Glutamatergic neuron (in vitro differentiated cells): Measurements from ENCODE around the gene PRKCA. TPM values are rescaled to one million over a fixed set of nuclear protein-coding genes. Genes with fewer than 3 reads are reported as not detected.

Source experiments
- DNase-seq: peaks from one replicate; pipeline ENCODE4 v3.0.0; 2022
- H3K27ac Mint-ChIP-seq: one replicate; pipeline ENCODE4 v1.8.0; 2020; ENCODE audit warnings: mild to moderate bottlenecking, mixed read lengths, inconsistent platforms; ENCODE audit not compliant: unreplicated experiment
- H3K27me3 Mint-ChIP-seq: one replicate; pipeline ENCODE4 v1.8.0; 2020; ENCODE audit warnings: mild to moderate bottlenecking, moderate library complexity, mixed read lengths, inconsistent platforms; ENCODE audit not compliant: unreplicated experiment
- H3K36me3 Mint-ChIP-seq: one replicate; pipeline ENCODE4 v1.8.0; 2020; ENCODE audit warnings: mild to moderate bottlenecking, mixed read lengths, inconsistent platforms; ENCODE audit not compliant: unreplicated experiment
- H3K4me1 Mint-ChIP-seq: one replicate; pipeline ENCODE4 v1.8.0; 2020; ENCODE audit warnings: mild to moderate bottlenecking, low read depth, mixed read lengths, inconsistent platforms; ENCODE audit not compliant: unreplicated experiment
- H3K4me3 Mint-ChIP-seq: one replicate; pipeline ENCODE4 v1.8.0; 2020; ENCODE audit warnings: mild to moderate bottlenecking, mixed read lengths, inconsistent platforms; ENCODE audit not compliant: unreplicated experiment
- H3K9me3 Mint-ChIP-seq: one replicate; pipeline ENCODE4 v1.8.0; 2020; ENCODE audit warnings: mild to moderate bottlenecking, moderate library complexity, mixed read lengths, inconsistent platforms; ENCODE audit not compliant: unreplicated experiment
- total RNA-seq: library from RNA; stranded (reverse); fragmentation: NEBNext Ultra II Directional; extraction: Animal tissue kit (Norgen Biotek cat#: 25700); gene quantifications from one replicate; pipeline ENCODE4 v1.2.1, GENCODE V29; 2021; ENCODE audit not compliant: unreplicated experiment
- TF ChIP-seq, protein P1 (sequence below): fragments of 200-600 bp; sonication (generic); IDR thresholded peaks from one replicate; pipeline ENCODE4 v1.5.0; 2021; ENCODE audit not compliant: partially characterized antibody, unreplicated experiment

The PRKCA gene
- total RNA-seq, 1 donor from 2014 or later, result 2.2 TPM

DNA sequence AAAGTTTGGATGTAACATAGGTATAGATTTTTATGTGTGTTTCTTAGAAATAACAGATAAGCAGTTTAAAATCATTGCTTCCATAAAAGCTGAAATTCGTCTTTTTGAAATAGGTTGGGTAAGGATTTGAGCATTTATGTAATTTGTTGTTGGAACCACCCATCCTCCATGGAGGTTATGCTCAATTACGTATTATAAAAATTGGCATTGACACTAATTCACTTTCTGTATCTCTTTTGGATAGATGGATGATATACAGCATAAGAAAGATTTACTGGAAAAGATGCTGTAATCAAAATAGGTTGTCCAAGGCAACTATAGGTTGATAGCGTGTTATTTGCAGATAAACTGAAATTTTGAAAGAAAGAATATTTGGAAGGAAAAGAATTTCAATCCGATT, 105.5 kb downstream of the PRKCA start:
- H3K4me3 Mint-ChIP-seq, result no peak overlapping the region
- H3K36me3 Mint-ChIP-seq, result no peaks in the 10 kb centered on the region
- H3K9me3 Mint-ChIP-seq, result no peaks in the 10 kb centered on the region
- no peak for DNase-seq
- no peaks in the 10 kb centered on the region for H3K4me1 Mint-ChIP-seq
- no peak overlapping the region for H3K27ac Mint-ChIP-seq
- H3K27me3 Mint-ChIP-seq, result peaks cover 3% of the 10 kb centered on the region
- TF ChIP-seq, protein P1, sequence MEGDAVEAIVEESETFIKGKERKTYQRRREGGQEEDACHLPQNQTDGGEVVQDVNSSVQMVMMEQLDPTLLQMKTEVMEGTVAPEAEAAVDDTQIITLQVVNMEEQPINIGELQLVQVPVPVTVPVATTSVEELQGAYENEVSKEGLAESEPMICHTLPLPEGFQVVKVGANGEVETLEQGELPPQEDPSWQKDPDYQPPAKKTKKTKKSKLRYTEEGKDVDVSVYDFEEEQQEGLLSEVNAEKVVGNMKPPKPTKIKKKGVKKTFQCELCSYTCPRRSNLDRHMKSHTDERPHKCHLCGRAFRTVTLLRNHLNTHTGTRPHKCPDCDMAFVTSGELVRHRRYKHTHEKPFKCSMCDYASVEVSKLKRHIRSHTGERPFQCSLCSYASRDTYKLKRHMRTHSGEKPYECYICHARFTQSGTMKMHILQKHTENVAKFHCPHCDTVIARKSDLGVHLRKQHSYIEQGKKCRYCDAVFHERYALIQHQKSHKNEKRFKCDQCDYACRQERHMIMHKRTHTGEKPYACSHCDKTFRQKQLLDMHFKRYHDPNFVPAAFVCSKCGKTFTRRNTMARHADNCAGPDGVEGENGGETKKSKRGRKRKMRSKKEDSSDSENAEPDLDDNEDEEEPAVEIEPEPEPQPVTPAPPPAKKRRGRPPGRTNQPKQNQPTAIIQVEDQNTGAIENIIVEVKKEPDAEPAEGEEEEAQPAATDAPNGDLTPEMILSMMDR, result no peak

DNA sequence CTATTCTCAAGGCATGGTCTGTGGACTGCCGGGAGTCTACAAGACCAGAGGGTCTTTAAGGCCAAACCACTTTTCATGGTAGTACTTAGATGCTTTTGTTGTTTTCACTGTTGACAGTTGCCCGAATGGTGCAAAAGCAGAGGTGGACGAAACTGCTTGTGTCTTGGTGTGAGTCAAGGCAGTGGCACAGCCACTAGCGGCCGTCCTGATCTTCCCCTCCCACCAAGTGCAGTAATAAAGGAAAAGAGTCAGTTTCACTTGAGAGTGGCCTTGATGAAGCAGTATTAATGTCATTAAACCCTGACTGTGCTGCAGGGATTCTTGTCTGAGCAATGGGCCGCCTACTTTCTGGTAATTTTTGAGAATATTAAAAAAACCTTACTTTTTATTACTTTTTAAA, 109.1 kb downstream of the PRKCA start:
- TF ChIP-seq, protein P1, result no peak
- H3K4me3 Mint-ChIP-seq, result no peak overlapping the region
- H3K4me1 Mint-ChIP-seq, result no peaks in the 10 kb centered on the region
- no peak for DNase-seq
- no peaks in the 10 kb centered on the region for H3K9me3 Mint-ChIP-seq
- no peaks in the 10 kb centered on the region for H3K36me3 Mint-ChIP-seq
- no peak overlapping the region for H3K27ac Mint-ChIP-seq
- H3K27me3 Mint-ChIP-seq, result peaks cover 3% of the 10 kb centered on the region

DNA sequence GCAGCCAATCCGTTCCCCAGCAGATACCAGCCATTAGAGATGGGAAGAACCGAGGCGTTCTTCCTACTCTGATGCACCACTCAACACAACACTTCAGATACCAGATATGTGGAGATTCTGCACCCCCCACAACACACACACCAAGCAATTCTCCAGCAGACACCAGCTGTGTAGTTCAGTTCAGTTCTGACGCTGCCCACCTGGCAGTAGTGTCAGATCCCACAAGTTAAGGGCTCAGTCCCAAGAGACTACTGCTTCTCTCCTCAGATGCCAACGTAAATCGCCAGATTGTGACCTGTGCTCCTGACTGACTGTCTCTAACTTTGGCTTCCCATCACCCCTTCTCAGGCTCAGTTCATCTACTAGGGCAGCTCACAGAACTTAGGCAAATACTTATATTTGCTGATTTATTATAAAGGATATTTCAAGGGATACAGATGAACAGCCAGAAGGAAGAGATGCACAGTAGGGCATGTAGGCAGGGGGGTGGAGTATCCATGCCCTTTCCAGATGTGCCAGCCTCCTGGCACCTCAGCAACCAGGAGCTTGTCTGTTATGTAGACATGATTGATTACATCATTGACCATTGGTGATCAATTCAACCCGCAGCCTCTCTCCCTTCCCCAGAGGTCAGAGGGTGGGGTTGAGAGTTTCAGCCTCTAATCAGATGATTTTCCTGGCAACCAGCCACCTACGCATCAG, 110.6 kb downstream of the PRKCA start:
- TF ChIP-seq, protein P1, result no peak
- no peaks in the 10 kb centered on the region for H3K9me3 Mint-ChIP-seq
- H3K27me3 Mint-ChIP-seq, result no peaks in the 10 kb centered on the region
- H3K36me3 Mint-ChIP-seq, result no peaks in the 10 kb centered on the region
- no peak for DNase-seq
- H3K4me1 Mint-ChIP-seq, result no peaks in the 10 kb centered on the region
- no peak overlapping the region for H3K27ac Mint-ChIP-seq
- no peak overlapping the region for H3K4me3 Mint-ChIP-seq

DNA sequence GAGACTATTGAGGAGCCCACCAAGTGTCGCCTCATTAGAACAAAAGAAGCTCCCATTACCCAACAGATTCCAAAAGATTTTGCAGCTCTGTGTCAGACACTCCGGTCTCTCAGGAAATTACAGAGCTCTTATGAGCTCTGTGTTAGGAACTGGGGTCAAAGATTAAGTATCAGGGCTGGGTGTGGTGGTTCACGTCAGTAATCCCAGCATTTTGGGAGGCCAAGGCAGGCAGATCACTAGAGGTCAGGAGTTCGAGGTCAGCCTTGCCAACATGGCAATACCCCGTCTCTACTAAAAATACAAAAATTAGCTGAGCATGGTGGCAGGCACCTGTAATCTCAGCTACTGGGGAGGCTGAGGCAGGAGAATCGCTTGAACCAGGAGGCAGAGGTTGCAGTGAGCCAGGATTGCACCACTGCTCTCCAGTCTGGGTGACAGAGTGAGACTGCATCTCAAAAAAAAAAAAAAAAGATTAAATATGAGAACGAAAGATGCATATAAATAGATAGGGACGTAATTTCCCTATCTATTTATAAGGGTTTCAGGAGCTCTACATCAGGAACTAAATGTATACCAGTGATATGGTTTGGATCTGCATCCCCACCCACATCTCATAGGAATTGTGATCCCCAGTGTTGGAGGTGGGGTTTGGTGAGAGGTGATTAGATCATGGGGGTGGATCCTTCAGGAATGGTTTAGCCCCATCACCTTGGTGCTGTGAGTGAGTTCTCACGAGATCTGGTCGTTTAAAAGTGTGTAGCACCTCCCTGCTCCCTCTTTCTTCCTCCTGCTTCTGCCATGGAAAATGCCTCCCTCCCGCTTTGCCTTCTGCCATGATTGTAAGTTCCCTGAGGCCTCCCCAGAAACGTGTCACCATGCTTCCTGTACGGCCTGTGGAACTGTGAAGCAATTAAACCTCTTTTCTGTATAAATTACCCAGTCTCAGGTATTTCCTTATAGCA, 111.4 kb downstream of the PRKCA start:
- H3K9me3 Mint-ChIP-seq, result no peaks in the 10 kb centered on the region
- no peak overlapping the region for H3K27ac Mint-ChIP-seq
- TF ChIP-seq, protein P1, result no peak
- H3K4me3 Mint-ChIP-seq, result no peak overlapping the region
- no peaks in the 10 kb centered on the region for H3K36me3 Mint-ChIP-seq
- no peak for DNase-seq
- H3K4me1 Mint-ChIP-seq, result no peaks in the 10 kb centered on the region
- no peaks in the 10 kb centered on the region for H3K27me3 Mint-ChIP-seq
